ENCODE measurements around the gene TGDS.
"Not testable (repeated sequence)": the region's sequence is repeated elsewhere in the genome, so short reads cannot be mapped to it uniquely, and the experiment has no call there.

The TGDS gene

DNA sequence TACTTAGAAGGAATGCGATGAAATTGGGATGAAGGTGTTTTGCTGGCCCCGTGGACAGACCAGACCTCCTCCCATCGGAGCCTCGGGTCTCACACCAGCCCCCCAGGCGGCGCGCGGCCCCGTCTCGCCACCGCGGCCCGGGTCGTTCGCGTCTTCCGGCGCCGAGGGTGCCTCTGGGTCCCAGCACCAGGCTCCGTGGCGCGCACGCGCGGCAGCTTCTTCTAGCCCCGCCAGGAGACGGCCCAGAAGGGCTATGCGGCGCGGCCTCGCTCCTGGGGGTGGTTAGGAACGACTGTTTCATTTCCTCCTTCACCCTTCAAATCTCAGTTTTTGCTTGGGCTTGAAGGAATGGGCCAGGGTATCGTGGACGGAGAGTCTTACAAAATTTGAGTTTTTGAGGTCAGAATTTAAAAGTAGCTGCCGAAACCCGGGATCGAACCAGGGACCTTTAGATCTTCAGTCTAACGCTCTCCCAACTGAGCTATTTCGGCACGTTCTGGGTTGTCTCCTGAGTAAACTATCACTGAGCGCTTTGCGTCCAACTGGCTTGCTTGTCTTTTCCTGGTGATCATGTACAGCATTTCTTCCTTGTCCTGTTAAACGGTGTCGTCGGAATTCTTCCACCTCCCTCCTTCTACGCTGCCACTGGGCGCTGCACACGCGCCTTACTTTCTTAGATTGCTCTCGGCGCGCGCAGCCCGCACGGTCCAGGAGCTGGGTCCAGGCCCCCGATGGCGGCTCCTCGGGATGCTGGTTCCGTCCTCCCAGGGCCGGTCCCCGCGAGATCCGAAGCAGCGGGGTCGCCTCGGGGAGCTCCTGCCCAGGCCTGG is 46.5 kb downstream of the TGDS start:
- peak; percentile 92 for DNase-seq

DNA sequence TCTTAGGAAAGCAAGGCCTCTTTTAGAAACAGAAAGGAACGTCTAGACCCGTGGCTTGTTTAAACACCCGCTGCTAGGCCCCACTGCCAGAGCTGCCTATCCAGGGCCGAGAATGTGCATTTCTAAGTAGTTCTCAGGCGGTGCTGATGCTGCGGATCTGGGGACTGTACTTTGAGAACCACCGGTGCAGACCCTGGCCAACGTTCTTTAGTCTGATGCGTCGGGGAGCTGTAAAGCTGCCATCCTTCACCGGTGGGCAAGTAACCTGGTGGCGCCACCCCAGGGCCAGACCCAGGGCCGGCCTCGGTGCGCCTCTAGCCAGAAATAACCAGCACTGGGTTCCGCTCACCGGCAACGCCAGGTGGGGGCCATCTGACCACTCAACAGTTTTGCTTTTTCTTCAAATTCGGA is 47.1 kb downstream of the TGDS start:
- DNase-seq, result peak; percentile 31

DNA sequence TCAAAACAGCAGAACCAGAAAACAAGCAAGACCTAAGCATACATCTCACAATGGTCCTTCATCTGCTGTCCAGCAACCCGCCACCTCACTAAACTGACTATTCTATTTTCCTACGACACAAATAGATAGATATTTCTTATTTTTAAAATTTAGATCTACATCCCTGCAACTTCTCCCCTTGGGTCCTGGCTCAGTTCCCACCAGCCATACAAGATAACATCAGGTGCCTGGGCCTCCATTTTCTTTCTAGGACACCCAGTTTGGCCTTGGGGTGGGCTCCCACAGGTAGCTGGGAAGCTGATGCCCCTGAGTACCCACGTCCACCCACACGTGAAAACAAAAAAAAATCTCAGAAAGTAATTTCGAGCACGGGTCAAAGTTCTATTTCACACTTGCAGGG is 47.6 kb downstream of the TGDS start:
- DNase-seq, result no peak

DNA sequence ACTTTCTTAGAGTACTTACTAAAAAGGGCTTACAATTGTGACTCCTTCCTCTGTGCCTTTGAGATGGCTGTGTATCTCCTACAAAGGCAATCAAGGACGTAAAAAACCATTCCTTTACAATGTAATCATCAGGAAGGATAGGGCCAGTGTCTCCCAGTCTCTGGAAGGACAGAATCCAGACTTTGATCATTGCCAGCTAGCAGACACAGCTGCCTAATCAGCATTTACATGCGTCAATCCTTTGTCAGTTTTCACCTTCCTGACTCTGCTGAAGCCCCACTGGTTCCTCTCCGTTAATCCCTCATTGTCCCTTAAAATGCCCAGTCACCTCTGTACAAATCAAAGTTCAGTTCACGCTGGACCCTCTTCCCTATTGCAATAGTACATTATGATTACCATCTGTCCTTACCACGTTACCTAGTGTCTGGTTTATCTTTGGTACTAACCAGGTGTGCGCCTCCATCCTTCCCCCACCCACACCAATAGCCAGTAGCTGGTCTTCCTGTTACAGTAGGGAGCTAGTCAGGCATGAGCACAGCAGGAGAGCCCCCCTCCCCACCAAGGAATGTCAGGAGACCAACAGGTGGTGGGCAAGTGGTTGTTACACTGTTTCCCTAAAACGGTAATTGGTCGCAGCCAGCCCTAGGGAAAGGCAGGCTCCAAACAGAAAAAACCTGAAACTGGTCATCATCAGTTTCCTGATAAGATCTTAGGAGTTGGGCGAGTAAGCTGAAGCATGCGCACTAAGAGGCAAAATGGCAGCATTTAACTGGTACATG is 49.7 kb downstream of the TGDS start:
- DNase-seq, result no peak

DNA sequence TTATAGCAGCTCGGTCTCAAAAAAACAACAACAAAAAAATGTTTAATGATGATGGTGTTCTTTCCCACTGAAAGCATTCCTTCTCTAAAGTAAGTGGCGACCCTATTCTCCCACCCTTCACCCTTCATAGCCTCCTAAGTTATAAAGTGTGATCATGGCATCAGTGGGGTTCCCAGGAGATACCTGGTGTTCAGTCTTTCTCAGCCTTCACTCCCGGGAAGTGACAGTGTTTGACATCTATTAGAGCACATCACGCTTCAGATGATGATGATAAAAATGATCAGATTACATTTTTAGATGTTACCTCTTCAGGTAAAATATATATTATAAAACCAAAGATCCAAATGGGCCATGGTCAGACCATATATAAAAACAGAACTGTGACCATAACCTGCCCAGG is 51.0 kb downstream of the TGDS start:
- no peak for DNase-seq

DNA sequence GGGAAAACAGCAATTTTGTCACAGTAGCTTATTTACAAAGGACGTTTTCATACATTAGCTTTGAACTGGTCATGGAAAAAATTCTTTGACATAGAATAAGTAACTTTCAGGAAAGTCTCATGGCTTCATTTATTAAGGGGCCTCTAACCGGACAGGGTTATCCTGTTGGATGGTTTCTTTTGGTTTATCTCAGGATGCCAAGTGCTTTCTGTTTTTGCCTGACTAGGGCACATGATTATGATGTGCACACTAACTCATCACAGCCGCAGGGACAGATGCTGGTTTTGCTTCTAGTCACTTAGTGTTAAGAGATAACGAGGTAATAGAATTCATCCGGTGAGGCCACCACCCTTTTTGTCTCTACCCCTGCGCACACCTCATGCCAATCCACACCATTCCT is 53.0 kb downstream of the TGDS start:
- no peak for DNase-seq

DNA sequence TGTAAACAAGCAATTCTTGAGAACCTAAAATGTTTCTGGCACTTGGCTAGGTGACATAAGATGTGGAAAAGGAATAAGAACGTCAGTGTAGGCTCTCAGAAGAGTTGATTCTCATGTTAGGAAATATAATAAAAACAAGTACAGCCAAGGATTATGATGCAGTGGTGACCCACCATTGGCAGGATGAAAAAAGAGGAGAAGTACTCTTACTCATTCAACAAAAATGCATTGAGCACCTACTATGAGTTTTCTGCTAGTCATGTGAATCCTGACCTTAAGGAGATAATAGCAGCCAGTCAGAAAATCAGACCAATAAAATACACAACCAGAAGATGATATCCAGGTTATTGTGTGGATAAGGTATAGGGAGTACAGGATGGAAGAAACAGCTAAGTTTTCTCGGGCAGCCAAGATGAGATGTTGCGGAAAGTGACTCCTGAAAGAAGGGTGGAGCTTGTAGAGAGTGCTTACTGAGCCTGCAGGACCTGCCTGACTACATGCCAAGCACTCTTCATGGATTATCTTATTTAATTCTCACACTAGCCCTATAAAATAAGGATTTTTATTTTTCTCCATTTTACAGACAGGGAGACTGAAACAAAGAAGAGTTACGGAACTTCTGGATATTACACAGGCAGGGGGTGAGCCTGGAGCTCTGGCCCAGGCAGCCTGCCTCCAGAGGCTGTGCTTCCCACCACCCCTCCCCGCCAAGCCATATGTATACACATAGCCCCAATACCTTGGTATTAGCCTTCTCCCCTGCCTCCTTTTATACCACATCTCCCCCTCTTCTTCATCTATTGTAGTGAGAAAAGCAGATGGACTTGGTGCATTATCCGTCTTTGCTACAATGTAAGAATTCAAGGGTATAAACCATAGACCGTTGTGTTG is 58.0 kb downstream of the TGDS start:
- no peak for DNase-seq

DNA sequence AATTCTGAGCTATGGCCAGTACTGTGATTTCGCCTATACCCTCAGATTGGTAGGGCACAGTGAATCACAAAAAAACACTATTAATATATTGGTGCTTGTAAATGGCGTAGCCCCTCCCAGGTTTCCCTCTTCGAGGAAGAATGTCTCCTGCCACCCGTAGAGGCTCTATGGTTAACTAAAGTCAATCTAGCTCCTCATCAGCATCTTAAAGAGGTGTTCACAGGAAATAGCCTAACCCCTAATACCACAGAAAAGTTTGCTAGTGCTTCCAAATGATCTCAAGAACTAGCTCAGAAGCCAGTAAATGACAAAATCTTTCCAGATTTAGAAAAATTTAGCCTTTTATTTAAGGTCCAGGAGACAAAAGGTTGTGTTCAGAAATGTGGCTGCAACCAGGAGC is 60.2 kb downstream of the TGDS start:
- no peak for DNase-seq

DNA sequence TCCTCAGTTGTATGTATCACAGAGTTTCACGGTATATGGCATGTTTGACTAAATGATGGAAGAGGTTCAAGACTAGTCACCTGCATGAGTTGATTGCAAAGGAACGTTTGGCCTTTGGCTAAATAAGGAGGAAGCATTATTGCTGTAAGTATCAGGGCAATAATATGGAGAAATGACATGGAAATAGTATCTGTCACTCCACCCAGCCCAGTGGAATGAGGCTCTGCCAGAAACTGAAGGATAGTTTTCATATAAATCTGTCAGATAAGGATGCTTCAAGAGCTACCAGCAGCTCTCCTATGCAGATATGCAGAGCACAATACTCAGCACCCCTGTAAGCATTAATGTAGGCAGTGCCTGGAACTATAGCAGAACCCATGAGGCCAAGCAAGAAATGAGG is 60.7 kb downstream of the TGDS start:
- DNase-seq, result no peak

DNA sequence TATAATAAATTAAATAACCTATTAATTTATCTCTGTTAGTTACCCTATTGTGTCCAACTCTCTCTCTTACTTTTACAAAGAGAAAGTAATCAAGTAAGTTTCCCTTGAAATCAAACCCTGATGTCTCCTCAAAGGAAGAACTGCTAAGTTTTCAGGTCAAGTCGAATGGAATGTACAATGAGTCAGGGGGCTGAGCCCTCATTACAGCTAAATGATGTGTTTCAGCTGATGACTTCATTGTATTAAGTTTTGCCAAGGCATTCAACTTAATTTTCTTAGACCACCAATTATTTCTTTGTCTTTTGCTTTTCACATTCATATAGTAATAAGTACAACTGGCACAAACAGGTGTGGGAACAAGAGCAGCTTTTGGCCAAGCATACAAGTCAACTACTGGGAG is 61.8 kb downstream of the TGDS start:
- no peak for DNase-seq

DNA sequence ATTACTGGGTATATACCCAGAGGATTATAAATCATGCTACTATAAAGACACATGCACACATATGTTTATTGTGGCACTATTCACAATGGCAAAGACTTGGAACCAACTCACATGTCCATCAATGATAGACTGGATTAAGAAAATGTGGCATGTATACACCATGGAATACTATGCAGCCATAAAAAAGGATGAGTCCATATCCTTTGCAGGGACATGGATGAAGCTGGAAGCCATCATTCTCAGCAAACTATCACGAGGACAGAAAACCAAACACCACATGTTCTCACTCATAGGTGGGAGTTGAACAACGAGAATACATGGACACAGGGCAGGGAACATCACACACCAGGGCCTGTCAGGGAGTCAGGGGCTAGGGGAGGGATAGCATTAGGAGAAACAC is 63.7 kb downstream of the TGDS start:
- DNase-seq, result not testable (repeated sequence)

DNA sequence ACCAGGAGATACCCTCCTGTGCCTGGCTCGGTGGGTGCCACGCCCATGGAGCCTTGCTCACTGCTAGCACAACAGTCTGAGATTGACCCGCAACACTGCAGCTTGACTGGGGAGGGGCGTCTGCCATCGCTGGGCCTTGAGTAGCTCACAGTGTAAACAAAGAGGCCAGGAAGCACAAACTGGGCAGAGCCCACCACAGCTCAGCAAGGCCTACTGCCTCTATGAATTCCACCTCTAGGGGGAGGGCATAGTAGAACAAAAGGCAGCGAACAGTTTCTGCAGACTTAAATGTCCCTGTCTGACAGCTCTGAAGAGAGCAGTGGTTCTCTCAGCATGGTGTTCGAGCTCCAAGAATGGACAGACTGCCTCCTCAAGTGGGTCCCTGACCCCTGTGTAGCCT is 69.0 kb downstream of the TGDS start:
- DNase-seq, result not testable (repeated sequence)

DNA sequence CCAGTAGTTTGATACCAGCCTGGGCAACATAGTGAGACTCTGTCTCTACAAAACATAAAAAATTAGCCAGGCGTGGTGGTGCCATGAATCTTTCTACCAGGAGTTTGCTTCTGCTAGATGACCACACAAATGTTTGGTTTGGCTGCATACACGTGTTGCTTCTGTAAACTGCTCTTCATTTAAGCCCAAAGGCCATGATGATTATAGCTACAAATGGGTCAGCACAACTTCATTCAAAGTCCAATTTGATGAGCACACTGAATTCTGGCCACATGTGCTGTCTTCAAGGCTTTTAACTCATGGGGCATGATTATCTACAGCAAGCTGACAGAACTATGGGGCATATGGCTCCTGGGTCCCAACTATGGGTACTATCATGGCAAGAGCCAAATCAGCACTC is 70.2 kb downstream of the TGDS start:
- no peak for DNase-seq

DNA sequence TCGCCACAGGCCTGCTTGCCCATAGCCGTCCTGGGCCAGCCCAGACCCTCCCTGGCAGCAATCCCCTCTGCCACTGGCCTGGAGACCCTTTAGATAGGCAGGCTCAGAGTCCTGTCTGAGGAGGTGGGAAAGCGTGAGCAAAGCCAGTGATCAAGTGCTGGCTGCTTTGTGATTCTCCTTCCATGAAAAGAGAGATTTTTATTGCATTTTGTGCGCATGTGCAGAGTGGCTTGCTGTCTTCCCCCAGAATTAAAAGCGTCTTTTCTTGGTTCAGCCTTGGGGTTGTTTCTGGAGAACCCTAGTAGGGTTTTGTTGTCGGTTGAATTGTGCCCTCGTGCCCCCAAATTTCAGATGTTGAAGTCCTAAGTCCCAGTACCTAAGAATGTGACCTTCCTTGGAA is 71.5 kb downstream of the TGDS start:
- no peak for DNase-seq

All from activated T-cell treated with anti-CD3 and anti-CD28 coated beads for 4 hours (primary cell).